Measurements from ENCODE around the gene U2AF1L4. TPM values are rescaled to one million over a fixed set of nuclear protein-coding genes. Genes with fewer than 3 reads are reported as not detected.

The U2AF1L4 gene, protein sequence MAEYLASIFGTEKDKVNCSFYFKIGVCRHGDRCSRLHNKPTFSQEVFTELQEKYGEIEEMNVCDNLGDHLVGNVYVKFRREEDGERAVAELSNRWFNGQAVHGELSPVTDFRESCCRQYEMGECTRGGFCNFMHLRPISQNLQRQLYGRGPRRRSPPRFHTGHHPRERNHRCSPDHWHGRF
- total RNA-seq = 15.1 TPM

DNA sequence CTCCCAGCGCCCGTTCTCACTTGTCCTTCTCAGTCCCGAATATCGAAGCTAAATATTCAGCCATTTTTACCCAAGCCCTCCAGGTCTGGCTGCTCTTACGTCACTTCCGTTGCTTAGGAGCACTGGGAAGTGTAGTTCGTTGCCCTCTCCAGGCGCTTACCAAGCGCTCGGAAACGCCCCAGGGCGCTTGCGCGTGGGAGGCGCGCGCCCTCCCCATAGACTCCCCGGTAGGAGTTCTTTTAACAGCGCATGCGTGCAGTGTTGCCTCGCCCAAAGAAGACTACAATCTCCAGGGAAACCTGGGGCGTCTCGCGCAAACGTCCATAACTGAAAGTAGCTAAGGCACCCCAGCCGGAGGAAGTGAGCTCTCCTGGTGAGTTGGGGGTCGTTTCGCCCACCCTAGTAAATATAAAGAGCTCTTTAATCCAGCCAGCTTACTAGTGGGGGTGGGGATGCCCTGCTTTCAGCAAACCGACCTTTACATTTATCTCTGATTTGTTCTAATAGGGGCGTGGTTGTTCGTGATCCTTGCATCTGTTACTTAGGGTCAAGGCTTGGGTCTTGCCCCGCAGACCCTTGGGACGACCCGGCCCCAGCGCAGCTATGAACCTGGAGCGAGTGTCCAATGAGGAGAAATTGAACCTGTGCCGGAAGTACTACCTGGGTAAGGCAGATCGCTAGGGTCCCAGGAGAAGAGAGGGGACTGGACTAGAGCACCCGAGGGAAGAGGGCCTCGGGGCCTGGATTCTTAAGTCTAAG is at the start of gene U2AF1L4, which contains the start of gene PSENEN:
Gene U2AF1L4 (minus strand): TSS at position 91 of the 759 bp plus-strand sequence. CDS start 27 bp downstream, at position 64.
Gene PSENEN (plus strand): TSS at position 324 of the 759 bp plus-strand sequence. CDS start 280 bp downstream, at position 604.
- DNase-seq (ENCODE audit: low spot score) (peak; percentile 98), ATAC-seq (peak; percentile 65)

DNA sequence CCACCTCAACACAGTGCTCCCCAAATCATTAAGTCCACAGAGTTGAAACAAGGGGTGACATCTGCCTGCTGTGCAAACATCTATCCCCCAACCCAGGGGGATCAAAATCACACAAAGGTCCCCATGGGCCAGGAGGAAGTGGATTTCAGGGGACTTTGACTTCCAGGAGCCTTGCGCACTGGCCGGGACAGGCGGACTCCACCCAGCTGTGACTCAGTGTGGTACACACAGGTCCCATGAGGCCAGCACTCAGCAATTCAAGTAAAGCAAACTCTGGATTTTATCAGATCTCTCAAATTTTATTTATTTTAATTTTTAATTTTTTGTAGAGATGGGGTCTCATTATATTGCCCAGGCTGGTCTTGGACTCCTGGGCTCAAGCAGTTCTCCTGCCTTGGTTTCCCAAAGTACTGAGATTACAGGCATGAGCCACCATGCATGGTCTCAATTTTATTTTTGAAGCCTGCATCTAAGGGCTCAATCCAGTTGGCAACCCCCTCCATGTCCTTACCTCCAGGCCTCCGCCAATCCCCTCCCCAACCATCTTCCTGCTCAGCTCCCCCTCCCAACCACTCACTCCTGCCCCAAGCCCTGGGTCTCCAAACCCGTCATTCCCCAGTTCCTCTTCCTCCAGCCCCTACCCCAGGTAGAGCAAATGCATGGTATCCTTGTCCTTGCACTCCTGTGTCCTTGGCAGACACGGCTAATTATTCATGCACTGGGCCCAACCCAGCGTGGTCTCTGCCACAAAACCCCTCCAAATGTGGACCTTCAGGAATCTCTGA is 48.4 kb upstream of the U2AF1L4 start:
- ATAC-seq (no peak), DNase-seq (ENCODE audit: low spot score) (no peak)

DNA sequence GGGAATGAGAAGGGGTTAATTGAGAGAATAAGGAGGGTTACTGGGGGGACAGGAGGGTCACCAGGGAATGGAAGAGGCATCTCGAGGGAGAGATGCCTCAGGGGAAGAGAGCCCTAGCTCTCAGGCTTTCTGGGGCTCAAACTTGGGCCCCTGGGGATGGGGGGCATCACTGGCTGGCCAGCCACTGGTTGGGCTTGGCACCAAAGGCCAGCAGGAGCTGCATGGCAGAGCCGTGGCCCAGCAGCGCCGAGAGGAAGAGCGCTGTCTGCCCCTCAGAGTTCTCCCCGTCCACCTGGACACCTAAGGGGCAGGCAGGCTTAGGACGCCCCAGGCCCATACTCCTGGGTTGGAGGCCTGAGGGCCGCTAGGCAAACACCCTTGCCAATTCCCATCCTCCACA is 47.7 kb upstream of the U2AF1L4 start:
- ATAC-seq = no peak
- DNase-seq (ENCODE audit: low spot score) = no peak

DNA sequence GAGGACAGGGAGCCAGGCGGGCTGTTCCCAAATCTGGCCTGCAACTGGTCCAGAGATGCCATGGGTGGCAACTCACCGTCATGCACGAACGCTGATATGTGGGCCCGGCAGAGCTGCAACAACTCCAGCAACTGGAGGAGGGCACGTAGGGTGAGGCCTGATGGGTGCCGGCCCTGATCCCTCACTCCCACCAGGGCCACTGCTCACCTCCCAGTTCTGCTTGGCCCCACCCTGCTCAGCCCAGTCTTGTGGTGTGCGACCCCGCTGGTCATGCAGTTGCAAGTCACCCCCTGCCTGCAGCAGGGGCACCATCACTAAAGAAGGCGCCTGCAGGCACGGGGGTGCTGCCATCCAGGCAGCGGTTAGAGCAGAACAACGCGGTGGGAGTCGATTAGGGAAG is 47.1 kb upstream of the U2AF1L4 start:
- no peak for ATAC-seq
- no peak for DNase-seq (ENCODE audit: low spot score)

DNA sequence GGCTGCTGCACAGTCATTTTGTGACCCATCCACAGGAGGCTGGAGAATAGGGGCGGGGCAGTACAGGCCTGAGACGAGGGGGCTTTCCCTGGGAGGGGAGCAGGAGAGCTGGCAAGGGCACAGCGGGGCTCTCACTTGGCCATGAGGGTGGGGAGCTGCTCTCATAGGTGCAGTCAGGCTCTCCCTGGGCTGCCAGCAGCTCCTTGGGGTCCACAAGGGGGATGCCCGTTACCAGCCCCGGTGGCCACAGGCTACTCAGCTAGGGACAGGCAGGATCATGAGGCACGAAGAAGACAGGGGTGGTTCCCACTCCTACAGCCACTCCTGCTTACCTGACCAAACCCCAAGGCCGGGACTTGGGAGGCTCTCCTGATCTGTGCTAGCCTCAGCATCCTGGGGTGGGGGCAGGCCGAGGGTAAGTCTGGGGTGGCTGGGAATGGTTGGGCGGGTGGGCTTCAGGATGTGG is 46.6 kb upstream of the U2AF1L4 start:
- no peak for DNase-seq (ENCODE audit: low spot score)
- no peak for ATAC-seq

DNA sequence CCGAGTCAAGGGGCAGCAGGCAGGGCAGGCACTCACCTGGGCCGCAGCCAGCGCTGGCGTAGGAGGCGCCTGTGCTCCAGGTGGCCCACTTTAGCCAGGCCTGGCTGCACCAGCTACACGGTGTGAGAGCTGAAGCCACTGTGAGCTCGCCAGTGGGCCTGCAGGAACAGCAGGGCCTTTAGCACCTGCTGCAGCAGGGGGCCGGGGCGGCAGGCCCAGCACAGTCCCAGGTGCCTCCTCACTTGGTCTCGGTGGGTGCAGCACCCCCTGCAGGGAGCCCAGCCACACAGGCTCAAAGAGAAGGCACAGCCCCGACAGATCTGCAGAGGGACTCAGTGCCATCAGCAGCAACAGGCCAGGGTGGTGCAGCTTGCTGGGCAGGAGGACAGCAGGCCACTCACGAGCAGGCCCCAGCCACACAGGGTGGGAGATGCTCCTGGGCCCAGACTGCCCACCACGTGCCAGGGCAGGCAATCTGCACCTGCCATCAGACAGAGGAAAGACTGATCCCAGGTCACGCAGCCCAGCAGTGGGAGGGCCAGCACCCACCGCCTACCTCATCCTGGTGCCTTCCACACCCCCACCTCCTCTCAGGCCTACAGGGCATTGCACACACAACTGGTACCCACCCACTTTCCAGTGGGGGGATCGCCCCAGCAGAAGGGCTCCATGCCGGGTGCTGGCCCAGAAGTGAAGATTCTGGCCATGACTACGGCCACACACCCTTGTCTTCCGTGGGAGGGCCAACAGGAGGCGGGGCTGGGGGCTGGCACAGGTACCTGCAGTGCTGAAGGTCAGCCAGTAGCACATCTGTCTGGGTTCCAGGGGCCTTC is 46.0 kb upstream of the U2AF1L4 start:
- no peak for DNase-seq (ENCODE audit: low spot score)
- peak; percentile 70 for ATAC-seq

DNA sequence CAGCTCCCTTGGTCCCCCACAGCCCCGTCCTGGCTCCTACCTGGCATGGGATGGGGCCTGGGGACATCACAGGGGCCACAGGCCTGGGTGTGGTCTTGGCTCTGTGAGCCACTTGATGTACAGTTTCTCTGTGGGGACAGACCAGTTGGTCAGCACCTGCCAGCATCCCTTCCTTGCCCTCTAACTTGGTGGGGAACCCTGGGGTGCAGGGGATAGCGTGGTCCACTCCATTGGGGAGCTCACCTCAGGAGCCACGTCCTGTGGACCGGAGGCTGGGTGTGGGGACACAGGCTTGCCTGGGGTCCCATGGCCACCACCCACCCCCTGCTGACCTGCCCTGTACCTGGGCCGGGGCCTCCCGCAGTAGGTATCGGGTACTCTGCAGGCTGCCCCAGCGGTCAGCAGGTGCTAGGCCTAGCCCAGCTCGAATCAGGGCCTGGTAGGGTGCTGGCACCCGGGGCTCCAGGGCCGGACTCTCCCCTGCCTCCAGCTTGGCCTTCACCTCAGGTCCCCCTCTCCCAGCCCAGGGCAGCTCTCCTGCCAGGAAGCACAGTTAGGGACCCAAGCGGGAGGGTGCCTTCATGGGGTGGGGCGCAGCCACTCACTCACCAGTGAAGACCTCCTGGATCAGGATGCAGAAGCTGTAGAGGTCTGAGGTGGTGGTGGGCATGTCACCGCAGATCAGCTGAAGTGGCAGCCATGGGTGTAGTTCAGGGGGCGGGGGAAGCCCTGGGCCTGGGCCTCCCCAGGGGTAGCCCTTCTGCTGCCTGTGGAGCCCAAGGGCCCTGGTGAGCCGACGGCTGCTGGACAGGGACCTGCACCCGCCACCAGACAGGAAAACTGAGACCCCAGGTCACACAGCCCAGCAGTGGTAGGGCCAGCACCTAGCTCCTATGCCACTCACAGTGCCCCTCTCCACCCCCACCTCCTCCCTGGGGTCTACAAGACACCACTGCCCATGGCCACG is 45.0 kb upstream of the U2AF1L4 start:
- DNase-seq (ENCODE audit: low spot score) = no peak
- no peak for ATAC-seq

DNA sequence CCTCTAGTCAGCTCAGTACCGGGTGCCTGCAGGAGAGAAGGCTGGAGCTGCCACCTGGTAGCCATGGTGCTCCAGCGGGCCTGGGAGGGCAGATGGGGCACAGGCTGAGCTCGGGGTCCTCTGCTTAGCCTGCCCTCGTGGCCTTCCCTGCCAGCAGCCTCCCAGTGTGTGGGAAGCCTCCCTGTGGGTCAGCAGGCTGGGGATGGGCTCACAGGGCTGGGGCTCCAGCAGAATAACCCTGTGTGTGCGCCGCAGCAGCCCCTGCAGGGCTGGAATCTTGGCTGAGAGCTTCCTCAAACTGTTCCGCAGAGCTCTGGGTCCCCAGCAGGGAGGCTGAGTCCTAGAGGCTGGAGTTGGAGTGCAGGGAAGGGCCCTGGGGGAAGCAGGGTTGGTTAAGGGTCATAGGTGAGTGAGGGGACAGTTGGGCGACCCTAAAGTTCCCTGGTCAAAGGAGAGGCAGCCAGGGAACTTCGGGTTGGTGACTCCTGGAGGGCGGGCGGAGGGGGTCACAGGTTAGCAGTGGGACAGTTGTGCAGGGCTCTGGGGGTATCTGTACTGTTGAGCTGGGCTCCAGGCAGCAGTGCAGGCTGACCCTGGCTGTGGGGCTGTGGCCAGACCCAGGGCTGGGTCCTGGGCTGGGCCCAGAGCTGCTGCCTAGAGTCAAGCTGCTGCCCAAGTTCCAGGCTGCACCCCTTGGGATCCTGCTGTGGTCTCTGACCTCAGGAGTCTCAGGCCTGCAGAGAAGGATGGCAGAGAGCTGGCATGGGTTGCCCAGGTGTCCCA is 44.2 kb upstream of the U2AF1L4 start:
- ATAC-seq = no peak
- no peak for DNase-seq (ENCODE audit: low spot score)

DNA sequence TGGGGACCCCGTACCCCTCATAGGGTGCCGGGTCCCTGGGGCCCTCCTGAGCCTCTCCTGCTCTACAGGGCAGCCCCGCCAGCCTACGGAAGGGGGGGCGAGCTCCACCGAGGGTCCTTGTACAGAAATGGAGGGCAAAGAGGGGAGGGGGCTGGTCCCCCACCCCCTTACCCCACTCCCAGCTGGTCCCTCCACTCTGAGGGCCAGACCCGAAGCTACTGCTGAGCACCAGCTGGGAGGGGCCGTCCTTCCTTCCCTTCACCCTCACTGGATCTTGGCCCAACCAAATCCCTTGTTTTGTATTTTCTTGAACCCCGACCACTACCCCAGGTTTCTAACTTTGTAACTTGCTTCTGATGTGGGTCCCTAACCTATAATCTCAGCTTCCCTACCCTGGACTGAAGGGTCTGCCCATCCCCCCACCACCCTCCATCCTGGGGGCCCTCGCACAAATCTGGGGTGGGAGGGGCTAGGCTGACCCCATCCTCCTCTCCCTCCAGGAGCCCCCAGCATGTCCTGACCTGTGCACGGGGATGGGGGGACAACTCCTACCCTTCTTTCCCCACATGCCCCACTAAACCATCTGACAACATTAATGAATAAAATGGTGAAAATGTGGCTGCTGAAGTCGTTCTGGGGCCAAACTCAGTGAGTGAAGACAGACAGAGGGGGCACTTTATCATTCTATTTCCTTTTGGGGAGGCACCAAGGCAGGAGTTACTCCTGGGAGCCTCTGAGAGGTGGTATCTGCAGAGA is 43.2 kb upstream of the U2AF1L4 start:
- ATAC-seq = no peak
- DNase-seq (ENCODE audit: low spot score) = no peak

DNA sequence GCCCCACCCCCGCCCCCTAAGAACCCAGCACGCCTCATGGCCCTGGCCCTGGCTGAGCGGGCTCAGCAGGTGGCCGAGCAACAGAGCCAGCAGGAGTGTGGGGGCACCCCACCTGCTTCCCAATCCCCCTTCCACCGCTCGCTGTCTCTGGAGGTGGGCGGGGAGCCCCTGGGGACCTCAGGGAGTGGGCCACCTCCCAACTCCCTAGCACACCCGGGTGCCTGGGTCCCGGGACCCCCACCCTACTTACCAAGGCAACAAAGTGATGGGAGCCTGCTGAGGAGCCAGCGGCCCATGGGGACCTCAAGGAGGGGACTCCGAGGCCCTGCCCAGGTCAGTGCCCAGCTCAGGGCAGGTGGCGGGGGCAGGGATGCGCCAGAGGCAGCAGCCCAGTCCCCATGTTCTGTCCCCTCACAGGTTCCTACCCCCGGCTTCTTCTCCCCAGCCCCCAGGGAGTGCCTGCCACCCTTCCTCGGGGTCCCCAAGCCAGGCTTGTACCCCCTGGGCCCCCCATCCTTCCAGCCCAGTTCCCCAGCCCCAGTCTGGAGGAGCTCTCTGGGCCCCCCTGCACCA is 42.1 kb upstream of the U2AF1L4 start:
- ATAC-seq (no peak), DNase-seq (ENCODE audit: low spot score) (no peak)

DNA sequence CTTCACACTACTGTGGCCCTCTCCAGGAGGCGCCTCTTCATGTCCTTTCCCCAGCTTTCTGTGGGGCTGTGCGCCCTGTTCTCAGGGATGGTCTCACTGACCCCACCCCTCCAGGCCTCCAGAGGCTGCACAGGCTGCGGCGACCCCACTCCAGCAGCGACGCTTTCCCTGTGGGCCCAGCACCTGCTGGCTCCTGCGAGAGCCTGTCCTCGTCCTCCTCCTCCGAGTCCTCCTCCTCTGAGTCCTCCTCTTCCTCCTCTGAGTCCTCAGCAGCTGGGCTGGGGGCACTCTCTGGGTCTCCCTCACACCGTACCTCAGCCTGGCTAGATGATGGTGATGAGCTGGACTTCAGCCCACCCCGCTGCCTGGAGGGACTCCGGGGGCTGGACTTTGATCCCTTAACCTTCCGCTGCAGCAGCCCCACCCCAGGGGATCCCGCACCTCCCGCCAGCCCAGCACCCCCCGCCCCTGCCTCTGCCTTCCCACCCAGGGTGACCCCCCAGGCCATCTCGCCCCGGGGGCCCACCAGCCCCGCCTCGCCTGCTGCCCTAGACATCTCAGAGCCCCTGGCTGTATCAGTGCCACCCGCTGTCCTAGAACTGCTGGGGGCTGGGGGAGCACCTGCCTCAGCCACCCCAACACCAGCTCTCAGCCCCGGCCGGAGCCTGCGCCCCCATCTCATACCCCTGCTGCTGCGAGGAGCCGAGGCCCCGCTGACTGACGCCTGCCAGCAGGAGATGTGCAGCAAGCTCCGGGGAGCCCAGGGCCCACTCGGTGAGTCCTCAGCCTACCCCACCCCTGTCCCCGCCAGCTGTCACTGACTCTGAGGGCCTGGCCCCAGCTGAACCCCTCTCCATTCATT is 41.3 kb upstream of the U2AF1L4 start:
- no peak for ATAC-seq

DNA sequence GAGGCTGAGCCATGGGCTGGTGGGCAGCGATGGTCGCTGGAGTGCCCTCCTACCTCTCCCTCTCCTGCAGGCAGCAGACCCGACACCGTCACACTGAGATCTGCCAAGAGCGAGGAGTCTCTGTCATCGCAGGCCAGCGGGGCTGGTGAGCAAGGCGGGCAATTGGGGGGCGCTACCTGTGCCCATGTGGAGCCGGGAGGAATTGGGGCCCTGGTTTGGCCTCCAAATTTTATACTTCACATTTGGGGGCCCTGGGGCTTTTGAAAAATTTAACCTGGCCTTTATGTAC is 40.1 kb upstream of the U2AF1L4 start:
- DNase-seq (ENCODE audit: low spot score) = no peak
- ATAC-seq = no peak

More for the DNA sequence above, 41.3 kb upstream of the U2AF1L4 start:
- DNase-seq (ENCODE audit: low spot score) = no peak

DNA sequence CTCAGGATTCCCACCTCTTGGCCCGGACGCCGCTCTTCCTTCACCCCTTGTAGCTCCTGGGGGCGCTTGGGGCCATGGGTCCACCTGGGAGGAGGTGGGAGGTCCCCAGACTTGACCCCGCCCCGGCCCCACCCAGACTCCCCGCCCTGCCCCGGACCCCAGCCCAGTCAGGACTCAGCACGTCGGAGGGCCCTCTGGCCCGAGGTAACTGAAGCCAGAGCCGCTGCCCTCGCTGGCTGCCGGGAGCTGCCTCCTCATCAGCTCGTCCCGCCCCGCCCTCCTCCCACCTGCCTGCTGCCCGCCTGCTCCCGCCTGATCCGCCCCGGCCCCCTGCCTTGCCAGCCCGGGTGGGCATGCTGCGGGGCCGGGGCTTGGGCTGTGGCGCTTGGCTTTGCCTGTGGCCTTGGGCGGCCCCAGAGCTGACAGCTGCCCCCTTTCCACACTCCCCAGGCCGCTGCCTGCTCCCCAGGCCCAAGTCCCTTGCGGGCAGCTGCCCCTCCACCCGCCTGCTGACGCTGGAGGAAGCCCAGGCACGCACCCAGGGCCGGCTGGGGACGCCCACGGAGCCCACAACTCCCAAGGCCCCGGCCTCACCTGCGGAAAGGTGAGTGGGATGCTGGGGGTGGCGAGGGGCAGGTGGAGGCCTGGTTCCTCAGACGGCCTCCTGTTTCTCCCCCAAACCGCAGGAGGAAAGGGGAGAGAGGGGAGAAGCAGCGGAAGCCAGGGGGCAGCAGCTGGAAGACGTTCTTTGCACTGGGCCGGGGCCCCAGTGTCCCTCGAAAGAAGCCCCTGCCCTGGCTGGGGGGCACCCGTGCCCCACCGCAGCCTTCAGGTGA is 39.5 kb upstream of the U2AF1L4 start:
- ATAC-seq = no peak
- no peak for DNase-seq (ENCODE audit: low spot score)

DNA sequence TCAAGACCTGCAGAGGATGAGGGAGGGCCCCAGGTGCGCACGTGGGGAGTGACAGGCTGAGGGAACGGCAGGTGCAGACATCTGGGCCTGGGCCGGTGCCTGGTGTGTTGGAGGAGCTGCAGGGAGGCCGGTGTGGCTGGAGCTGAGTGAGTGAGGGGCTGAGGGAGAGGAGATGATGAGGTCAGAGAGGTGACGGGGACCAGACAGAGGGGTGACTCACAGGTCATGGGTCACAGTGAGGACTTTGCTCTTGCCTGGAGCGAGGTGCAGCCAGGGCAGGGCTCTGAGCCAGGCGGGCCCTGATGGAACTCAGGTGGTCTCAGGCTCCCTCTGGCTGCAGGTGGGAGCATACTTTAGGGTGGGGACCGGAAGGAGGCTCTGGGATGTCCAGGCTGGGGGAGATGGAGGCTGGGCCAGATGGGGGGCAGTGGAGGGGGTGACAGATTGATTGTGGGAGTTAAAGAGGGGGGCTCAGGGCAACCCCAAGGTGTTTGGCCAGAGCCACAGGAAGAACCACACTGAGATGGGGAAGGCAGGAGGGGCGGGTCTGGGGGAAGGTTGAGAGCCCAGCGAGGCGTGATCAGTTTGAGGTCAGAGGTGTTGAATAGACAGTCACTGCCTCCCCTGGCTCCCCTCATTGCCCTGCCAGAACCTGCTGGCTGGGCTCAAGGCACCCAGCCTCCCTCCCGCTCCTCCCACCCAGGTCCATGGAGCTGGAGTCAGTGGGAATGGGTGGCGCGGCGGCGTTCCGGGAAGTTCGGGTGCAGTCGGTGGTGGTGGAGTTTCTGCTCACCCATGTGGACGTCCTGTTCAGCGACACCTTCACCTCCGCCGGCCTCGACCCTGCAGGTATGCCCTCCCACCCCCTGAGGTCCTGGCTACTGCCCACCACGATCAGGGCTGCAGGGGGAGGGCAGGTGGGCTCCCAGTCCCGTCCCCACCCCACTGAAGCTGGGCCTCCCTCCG is 38.5 kb upstream of the U2AF1L4 start:
- DNase-seq (ENCODE audit: low spot score) (no peak), ATAC-seq (no peak)

DNA sequence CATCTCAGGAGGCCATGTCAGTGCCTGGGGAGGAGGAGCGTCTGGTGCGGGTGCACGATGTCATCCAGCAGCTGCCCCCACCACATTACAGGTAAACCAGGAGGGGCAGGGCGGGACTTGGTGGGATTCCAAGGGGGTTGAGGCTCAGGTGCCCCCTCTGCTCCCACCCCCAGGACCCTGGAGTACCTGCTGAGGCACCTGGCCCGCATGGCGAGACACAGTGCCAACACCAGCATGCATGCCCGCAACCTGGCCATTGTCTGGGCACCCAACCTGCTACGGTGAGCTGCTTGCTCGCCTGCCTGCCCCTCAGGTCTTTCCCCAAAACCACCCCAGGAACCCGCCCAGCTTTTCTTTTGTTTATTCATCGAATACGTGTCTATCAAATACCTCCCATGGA is 37.4 kb upstream of the U2AF1L4 start:
- ATAC-seq = no peak
- no peak for DNase-seq (ENCODE audit: low spot score)
